Spleen (tissue), 11 donors: ENCODE results near the gene CDC25B. TPM values are rescaled to one million over a fixed set of nuclear protein-coding genes. Genes with fewer than 3 reads are reported as not detected.

ENCODE experiments used
- DNase-seq: peaks from one replicate; pipeline ENCODE4 v3.0.0-alpha.2; 2020
- H3K27ac ChIP-seq, 8 donors: fragments of 200-600 bp; sonication (generic) in 7 of 8; 1 replicate in 4 of 8; 2 replicates in 4 of 8; pipeline versions ENCODE4 v1.5.0 to v1.8.0; 2016 to 2021; ENCODE audit warnings: inconsistent platforms in 4 of 8, mild to moderate bottlenecking in 4 of 8, moderate library complexity in 1 of 8
- H3K27me3 ChIP-seq, 7 donors: fragments of 200-600 bp; sonication (generic) in 6 of 7; replicated peaks in 1 of 7; 1 replicate in 4 of 7; 2 replicates in 3 of 7; pipeline versions ENCODE4 v1.5.0 to v1.8.0; 2016 to 2021; ENCODE audit warnings: inconsistent platforms in 3 of 7, mild to moderate bottlenecking in 1 of 7
- H3K36me3 ChIP-seq, 6 donors: fragments of 200-600 bp; sonication (generic) in 5 of 6; 1 replicate in 4 of 6; 2 replicates in 2 of 6; pipeline versions ENCODE4 v1.5.0 to v1.8.0; 2016 to 2021; ENCODE audit warnings: inconsistent platforms in 2 of 6
- H3K4me1 ChIP-seq, 6 donors: fragments of 200-600 bp; sonication (generic) in 5 of 6; 1 replicate in 3 of 6; 2 replicates in 3 of 6; pipeline versions ENCODE4 v1.5.0 to v1.8.0; 2016 to 2021; ENCODE audit warnings: inconsistent platforms in 3 of 6
- H3K4me3 ChIP-seq, 8 donors: fragments of 200-600 bp; sonication (generic) in 7 of 8; 1 replicate in 4 of 8; 2 replicates in 4 of 8; pipeline versions ENCODE4 v1.5.0 to v1.8.0; 2016 to 2021; ENCODE audit warnings: inconsistent platforms in 4 of 8, mild to moderate bottlenecking in 4 of 8, moderate library complexity in 2 of 8
- H3K9me3 ChIP-seq, 8 donors: fragments of 200-600 bp; sonication (generic) in 7 of 8; 1 replicate in 4 of 8; 2 replicates in 4 of 8; pipeline versions ENCODE4 v1.5.0 to v1.8.0; 2016 to 2021; ENCODE audit warnings: inconsistent platforms in 4 of 8
- POLR2A ChIP-seq, 3 donors: fragments of 450-650 bp; IDR thresholded peaks; one replicate each; pipeline ENCODE4 v1.5.1; 2017; ENCODE audit warnings: antibody characterized with exemption in 3 of 3, mild to moderate bottlenecking in 1 of 3
- POLR2AphosphoS5 ChIP-seq, 3 donors: sonication (generic); formaldehyde crosslinking; IDR thresholded peaks; one replicate each; pipeline ENCODE4 v1.5.1; 2017; ENCODE audit warnings: antibody characterized with exemption in 3 of 3
- WGBS, 5 donors: extraction: QIAGEN DNeasy Blood & Tissue Kit in 3 of 5; methylation state at CpG; one replicate each; pipeline versions ENCODE4 v1.1.5 to v1.1.7; 2013 to 2018; 5-methylcytosine and 5-hydroxymethylcytosine counted together
- intact Hi-C: fragments of 100-400 bp; cut with DNase I; formaldehyde crosslinking; loops from one replicate; pipeline ENCODE4 v1.15.0; 2023; ENCODE audit warnings: low total_unique reads
- polyA plus RNA-seq, 3 donors: library from polyadenylated mRNA; stranded (reverse); fragments of 200-250 nt; gene quantifications; one replicate each; pipeline ENCODE4 v1.2.1, GENCODE V29; 2013
- total RNA-seq, 7 donors: library from RNA; depleted of rRNA in 3 of 7; stranded (reverse); fragments of >200 nt in 3 of 7; fragmentation: NEBNext Ultra II Directional in 4 of 7; extraction: Animal tissue kit (Norgen Biotek cat#: 25700) in 4 of 7; gene quantifications; one replicate each; pipeline versions ENCODE4 v1.1.0 to v1.2.1, GENCODE V29; 2016 to 2021
- TF ChIP-seq, protein P1 (sequence below), 11 experiments: fragments of 200-600 bp in 7 of 11; fragments of 450-650 bp in 4 of 11; sonication (generic) in 4 of 11; IDR thresholded peaks in 8 of 11; conservative IDR thresholded peaks in 3 of 11; 1 replicate in 7 of 11; 2 replicates in 4 of 11; pipeline versions ENCODE4 v1.4.0 to v1.8.0; 2016 to 2021; ENCODE audit warnings: antibody characterized with exemption in 11 of 11, inconsistent platforms in 4 of 11, mild to moderate bottlenecking in 1 of 11
- donor health status: healthy with polysubstance abuse.
- donor health status: DM: no; HTN: no; CAD: no; lungs with moderate emphysema.
- donor health status: DM: no; HTN: no; CAD: no.
- donor health status: Bipolar disorder and iron deficiency.
- donor health status: healthy.
- donor health status: DM: no; HTN: no; CAD: no.
- donor health status: DM: yes; HTN: yes; CAD: no.

The CDC25B gene
- total and polyA plus RNA-seq, 10 donors = 22.8 to 67.7 (median 50.9) TPM

DNA sequence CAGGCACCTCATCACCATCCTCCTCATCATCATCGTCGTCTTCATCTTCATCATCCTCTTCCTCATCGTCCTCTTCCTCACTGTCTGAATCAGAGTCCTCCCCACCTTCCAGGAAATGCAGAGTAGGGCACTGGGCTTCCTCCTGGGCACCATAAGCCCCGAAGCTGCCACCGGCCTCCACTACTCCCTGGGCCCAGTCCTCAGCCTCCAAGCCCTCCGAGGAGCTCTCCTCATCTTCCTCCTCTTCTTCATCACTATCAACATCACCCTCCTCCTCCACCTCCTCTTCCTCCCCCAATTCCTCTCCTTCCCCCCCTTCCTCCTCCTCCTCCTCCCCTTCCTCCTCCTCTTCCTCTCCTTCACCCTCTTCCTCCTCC lies 11.3 kb upstream of the CDC25B start:
- Histone ChIP-seq H3K4me1 (peaks cover 30 to 83% (median 61%) of the 10 kb centered on the region in 6 donors), H3K9me3 (no peaks in the 10 kb centered on the region), H3K27ac (peak overlapping the region in 5 of 8 donors; percentile 84 to 89 (median 86)), H3K4me3 (peak overlapping the region in 5 of 8 donors; percentile 45 to 83 (median 50)), H3K36me3 (peaks cover 0 to 24% (median 0%) of the 10 kb centered on the region in 6 donors), H3K27me3 (no peaks in the 10 kb centered on the region)
- DNase-seq = peak; percentile 70
- intact Hi-C loops = no loop called here
- WGBS, 5 donors = 59 to 84% (median 69%) methylated on average over 6 of the region's 6 CpGs
- no peak for TF ChIP-seq POLR2AphosphoS5 (IDR thresholded peaks at IDR 0.05)

DNA sequence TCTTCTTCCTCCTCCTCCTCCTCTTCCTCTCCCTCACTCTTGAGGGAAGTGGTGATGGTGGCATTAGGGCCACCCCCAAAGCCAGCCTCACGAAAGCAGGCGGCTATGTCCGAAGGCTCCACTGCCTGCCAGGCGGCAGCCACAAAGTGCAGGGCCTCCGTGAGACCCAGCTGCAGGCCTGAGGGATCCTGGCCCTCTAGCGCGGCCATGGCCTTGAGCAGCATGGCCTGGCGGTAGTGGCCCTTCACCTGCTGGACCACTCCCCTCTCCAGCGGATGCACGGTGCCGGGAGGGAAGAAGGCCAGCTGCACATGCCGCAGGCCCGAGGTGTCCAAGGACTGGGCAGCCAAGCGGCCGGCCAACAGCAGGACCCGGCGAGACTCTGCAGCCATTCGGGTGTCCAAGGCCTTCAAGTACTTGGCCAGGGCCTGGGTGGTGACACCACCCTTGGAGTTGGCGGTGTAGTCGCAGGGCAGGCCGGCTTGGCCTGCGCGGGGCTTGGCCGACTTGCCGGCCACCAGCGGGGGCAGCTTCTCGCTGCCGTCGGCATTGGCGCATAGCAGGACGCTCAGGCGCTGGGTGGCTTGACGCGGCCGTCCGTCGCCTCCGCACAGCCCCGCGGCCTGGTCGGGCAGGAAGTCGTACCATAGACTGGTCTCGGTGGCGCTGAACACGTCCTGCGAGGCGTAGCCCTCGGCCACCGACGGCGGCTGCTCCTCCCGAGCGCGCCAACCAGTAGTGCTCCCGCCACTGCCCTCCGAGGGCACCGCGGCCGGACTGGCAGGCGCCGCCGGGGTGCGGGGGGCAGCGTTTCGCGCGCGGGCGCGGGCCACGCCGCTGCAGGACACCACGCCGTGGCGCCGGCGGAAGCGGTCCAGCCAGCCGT lies 10.6 kb upstream of the CDC25B start:
- 40 to 56% (median 51%) methylated on average over 49 to 79 of the region's 79 CpGs for WGBS, 5 donors
- Histone ChIP-seq H3K9me3 (no peaks in the 10 kb centered on the region), H3K4me3 (peak overlapping the region; percentile 41 to 83 (median 50)), H3K27ac (peak overlapping the region; percentile 69 to 89 (median 84)), H3K36me3 (peaks cover 0 to 24% (median 0%) of the 10 kb centered on the region in 6 donors), H3K27me3 (no peaks in the 10 kb centered on the region), H3K4me1 (peaks cover 30 to 81% (median 61%) of the 10 kb centered on the region in 6 donors)
- DNase-seq = peak; percentile 89
- TF ChIP-seq POLR2AphosphoS5 (IDR thresholded peaks at IDR 0.05) = peak in 2 of 3 donors; percentile 49 to 66
- TF ChIP-seq, protein P1, sequence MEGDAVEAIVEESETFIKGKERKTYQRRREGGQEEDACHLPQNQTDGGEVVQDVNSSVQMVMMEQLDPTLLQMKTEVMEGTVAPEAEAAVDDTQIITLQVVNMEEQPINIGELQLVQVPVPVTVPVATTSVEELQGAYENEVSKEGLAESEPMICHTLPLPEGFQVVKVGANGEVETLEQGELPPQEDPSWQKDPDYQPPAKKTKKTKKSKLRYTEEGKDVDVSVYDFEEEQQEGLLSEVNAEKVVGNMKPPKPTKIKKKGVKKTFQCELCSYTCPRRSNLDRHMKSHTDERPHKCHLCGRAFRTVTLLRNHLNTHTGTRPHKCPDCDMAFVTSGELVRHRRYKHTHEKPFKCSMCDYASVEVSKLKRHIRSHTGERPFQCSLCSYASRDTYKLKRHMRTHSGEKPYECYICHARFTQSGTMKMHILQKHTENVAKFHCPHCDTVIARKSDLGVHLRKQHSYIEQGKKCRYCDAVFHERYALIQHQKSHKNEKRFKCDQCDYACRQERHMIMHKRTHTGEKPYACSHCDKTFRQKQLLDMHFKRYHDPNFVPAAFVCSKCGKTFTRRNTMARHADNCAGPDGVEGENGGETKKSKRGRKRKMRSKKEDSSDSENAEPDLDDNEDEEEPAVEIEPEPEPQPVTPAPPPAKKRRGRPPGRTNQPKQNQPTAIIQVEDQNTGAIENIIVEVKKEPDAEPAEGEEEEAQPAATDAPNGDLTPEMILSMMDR (IDR thresholded peaks at IDR 0.05 in 8 of 11, conservative IDR thresholded peaks at IDR 0.05 in 3 of 11) = no peak
- intact Hi-C loops = loop anchor here (2.0 kb wide), 1 partner anchor 33 kb away; no protein-coding TSS in a partner anchor

DNA sequence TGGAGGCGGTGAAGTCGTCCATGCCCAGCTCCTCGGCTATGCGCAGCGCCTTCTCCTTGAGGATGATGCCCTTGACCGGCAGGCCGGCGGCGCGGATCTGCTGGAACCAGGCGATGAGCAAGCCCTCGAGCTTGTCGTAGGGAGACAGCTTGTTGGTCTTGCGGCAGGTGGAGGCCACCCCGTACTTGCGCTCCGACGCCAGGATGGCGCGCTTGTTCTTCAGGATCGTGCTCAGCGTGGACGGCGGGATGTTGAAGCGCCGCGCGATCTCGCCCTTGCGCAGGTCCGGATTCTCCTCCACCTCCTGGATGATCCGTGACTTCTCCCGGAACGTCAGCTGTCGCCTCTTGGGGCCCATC lies 10.0 kb upstream of the CDC25B start:
- H3K36me3 ChIP-seq = peaks cover 0 to 24% (median 0%) of the 10 kb centered on the region in 6 donors
- H3K4me3 ChIP-seq = peak overlapping the region; percentile 41 to 83 (median 50)
- peaks cover 25 to 75% (median 54%) of the 10 kb centered on the region in 6 donors for H3K4me1 ChIP-seq
- no peak for DNase-seq
- intact Hi-C loops = loop anchor here (2.0 kb wide), 1 partner anchor 33 kb away; no protein-coding TSS in a partner anchor
- no peaks in the 10 kb centered on the region for H3K27me3 ChIP-seq
- WGBS, 5 donors = 1 to 8% (median 5%) methylated on average over 11 to 35 of the region's 35 CpGs; no CpG with 5 or more reads in 1 of the 5 donors
- no peaks in the 10 kb centered on the region for H3K9me3 ChIP-seq
- TF ChIP-seq POLR2A (IDR thresholded peaks at IDR 0.05) = no peak
- no peak for TF ChIP-seq POLR2AphosphoS5 (IDR thresholded peaks at IDR 0.05)
- TF ChIP-seq, protein P1 (IDR thresholded peaks at IDR 0.05 in 8 of 11, conservative IDR thresholded peaks at IDR 0.05 in 3 of 11) = no peak
- H3K27ac ChIP-seq = peak overlapping the region; percentile 69 to 89 (median 84)

DNA sequence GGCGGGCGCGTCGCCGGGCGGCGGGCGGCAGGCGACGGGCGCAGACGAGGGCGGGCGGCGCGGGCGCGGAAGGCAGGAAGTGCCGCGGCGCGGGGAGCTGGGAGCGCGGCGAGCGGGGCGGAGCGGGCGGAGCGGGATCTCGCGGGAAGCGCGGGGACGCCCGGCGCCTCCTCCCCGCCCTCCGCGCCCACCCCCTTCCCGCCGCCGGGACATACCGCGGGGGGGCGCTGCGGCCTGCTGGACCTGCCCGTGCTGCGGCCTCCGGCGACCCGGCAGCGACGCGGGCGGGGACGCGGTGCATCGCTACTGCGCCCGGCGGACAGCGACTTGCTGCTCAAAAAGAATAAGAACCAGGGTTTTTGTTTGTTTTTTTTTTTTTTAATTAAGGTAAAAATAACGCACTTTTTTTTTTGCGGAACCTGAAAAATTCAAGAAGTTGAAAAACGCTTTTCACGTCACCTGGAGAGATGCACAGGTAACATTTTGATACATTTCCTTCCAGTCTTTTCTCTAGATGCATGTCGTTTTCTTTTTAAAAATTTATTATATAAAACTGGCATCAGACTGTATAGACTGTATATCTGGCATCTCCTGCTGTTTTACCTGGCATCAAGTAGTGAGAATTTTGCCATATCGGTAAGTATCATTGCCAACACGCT lies 9.3 kb upstream of the CDC25B start, which contains the start of gene CENPB:
TSS of gene CENPB (minus strand) at position 76 of the 659 bp plus-strand sequence. CDS start 257 bp downstream, outside the sequence.
- Histone ChIP-seq H3K4me3 (peak within 1 kb of the TSS; percentile 41 to 83 (median 50)), H3K4me1 (peaks cover 21 to 68% (median 50%) of the 10 kb centered on the region in 6 donors), H3K9me3 (no peaks in the 10 kb centered on the region), H3K27ac (peak within 1 kb of the TSS; percentile 69 to 89 (median 84)), H3K36me3 (peaks cover 0 to 24% (median 0%) of the 10 kb centered on the region in 6 donors), H3K27me3 (no peaks in the 10 kb centered on the region)
- TF ChIP-seq POLR2AphosphoS5 (IDR thresholded peaks at IDR 0.05) (peak; percentile 67 to 76 (median 73)), POLR2A (IDR thresholded peaks at IDR 0.05) (no peak)
- TF ChIP-seq, protein P1 (IDR thresholded peaks at IDR 0.05 in 8 of 11, conservative IDR thresholded peaks at IDR 0.05 in 3 of 11) = peak; percentile 49 to 96 (median 90)
- 3 to 6% (median 5%) methylated on average over 25 to 70 of the region's 70 CpGs for WGBS, 5 donors
- intact Hi-C loops = loop anchor here (2.0 kb wide), 1 partner anchor 32 kb away; no protein-coding TSS in a partner anchor
- DNase-seq = peak; percentile 97
